GM19099 (cell line): ENCODE data around the gene FOXP4.

Experiments used
- POLR2A ChIP-seq: IDR thresholded peaks from 3 replicates; pipeline ENCODE4 v1.6.1; 2011; ENCODE audit warnings: low read depth; ENCODE audit not compliant: insufficient read length; ENCODE audit errors: extremely low read depth

FOXP4 gene

GRCh38 chr6:41545703-41546474 is at the start of gene FOXP4:
Gene FOXP4 (plus strand): TSS chr6:41546381. CDS start chr6:41565761, 19,380 bp downstream.
- peak; percentile 61 for TF ChIP-seq POLR2A

- no peak for TF ChIP-seq POLR2A
Observed at GRCh38 chr6:41497573-41497972, 48.6 kb upstream of the FOXP4 start.

DNA sequence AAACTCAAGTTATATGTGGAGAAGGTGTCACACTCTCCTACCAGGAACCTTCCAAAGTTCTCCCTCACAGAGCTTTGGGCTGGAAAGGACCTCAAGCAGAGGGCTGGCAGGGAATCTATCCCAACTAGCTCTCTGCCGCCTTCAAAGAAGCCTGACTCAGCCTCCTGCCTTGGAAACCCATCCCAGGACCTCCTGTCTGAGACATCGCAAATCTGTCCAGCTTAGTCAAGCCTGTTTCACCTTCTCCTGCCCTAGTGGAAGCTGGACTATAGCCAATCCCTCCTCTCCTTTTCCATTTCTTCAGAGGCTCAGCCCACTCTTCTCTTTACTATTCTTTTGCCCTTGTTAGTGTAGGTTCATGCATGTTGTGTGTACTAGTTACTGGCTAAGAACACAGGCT is 48.2 kb upstream of the FOXP4 start:
- TF ChIP-seq POLR2A = no peak

DNA sequence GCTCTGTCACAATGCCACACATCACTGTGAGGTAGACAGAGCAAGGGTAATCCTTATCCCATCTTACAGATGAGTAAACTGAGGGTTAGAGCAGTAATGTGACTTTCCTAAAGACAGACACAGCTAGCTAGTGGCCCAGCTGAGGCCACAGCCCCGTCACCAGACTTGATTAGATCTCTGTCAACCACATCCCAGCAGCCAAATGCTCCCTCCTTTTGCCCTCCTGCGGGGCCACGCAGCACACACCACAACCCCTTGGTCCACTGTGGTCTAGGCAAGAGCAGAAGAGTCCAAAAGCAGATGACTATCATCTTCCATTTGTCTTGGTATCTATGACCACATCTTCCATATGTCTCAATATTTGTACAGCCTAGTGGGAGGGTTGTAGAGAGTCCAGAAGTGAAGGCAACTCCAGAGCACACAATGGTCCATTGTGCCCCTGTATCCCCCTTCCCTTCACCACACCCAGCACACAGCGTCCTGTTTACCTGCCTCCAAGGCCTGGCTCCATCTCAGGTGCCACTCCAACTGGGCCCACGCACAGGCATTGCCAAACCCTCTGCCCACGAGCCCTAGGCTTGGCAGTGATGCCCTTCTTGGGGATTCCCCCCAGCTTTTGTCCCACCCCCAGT is 47.1 kb upstream of the FOXP4 start:
- TF ChIP-seq POLR2A = no peak

GRCh38 chr6:41500561-41500960 is 45.6 kb upstream of the FOXP4 start:
- no peak for TF ChIP-seq POLR2A

- no peak for TF ChIP-seq POLR2A
Observed at GRCh38 chr6:41502566-41502916, 43.6 kb upstream of the FOXP4 start.

GRCh38 chr6:41502917-41503671 is 43.1 kb upstream of the FOXP4 start:
- no peak for TF ChIP-seq POLR2A

GRCh38 chr6:41503827-41504465 is 42.2 kb upstream of the FOXP4 start:
- TF ChIP-seq POLR2A = no peak

- no peak for TF ChIP-seq POLR2A
Observed at GRCh38 chr6:41504466-41505121, 41.6 kb upstream of the FOXP4 start.

GRCh38 chr6:41505122-41506049 is 40.8 kb upstream of the FOXP4 start:
- no peak for TF ChIP-seq POLR2A

DNA sequence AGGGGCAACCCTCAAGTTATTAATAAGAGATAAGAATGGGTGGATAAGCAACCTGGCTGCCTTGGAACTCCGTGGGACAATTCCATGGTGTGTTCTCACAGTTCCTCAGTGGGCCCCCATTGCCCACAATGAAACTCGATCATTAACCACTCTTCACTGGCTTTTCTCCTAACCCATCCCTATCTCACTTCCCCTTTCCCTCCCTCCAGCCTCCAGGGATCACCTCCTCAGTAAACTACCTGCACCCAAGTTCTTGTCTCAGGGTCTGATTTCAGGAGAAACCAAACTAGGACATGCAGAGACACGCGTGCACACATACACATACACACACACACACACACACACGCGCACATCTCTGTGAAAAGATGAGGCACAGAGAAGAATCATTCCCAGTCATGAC is 37.7 kb upstream of the FOXP4 start:
- TF ChIP-seq POLR2A = no peak

- no peak for TF ChIP-seq POLR2A
Observed at GRCh38 chr6:41509580-41509979, 36.6 kb upstream of the FOXP4 start.

- TF ChIP-seq POLR2A = no peak
Observed at GRCh38 chr6:41511443-41512060, 34.6 kb upstream of the FOXP4 start.
